Measurements from ENCODE around the gene CACYBP. TPM values are rescaled to one million over a fixed set of nuclear protein-coding genes. Genes with fewer than 3 reads are reported as not detected.

The CACYBP gene
- total and polyA plus RNA-seq, 2 of the 13 experiments (the other 11 are each of a cell fraction or from before 2014, with no cell fraction given) = 18.4 to 183 TPM

DNA sequence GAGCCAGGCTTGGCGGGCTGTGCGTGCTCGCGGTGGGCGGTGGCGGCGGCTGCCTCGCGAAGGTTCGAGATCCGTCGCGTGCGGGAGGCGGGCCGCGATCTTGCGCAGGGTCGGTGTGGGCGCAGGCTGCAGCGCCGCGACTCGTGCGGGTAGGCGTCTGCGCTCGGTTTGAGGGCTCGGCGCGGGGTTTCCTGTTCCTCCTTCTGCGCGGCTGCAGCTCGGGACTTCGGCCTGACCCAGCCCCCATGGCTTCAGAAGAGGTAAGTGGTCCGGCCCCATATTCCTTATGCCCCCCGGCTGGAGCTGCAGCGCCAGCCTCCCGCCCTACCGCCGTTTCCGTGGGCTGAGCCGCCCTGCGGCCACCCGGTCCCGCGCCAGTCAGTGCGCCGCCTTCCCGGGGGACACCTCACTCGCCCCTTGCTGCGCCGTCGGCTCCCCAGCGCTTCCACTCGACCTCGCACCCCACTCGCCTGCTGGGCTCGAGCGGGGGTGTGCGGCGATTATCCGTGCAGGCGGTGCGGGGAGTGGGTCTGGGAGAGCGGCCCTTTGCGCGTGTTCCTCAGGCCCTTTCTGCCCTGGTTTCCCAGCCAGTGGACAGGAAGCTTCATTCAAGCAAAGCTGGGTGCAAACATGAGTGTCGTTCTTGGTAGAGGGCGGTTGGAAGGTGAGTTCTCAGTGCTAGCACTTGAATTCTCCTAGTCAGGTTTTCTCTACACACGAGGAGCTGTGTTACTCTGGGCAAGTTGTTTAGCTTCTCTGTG lies at the start of gene CACYBP (continued):
- TF ChIP-seq ZNF788 (CRISPR knock-in tag; IDR thresholded peaks at IDR 0.05; ENCODE audit: borderline replicate concordance) = peak; percentile 92
- no peak for TF ChIP-seq SRSF9 (IDR thresholded peaks at IDR 0.05; ENCODE audit: borderline replicate concordance, insufficient read depth, low read depth, low read length, poor library complexity, severe bottlenecking)
- TF ChIP-seq PTBP1 (IDR thresholded peaks at IDR 0.05; ENCODE audit: low read depth, low read length, poor library complexity, severe bottlenecking) = no peak
- peak; percentile 97 for TF ChIP-seq ZNF251 (CRISPR knock-in tag; IDR thresholded peaks at IDR 0.05)
- TF ChIP-seq IKZF4 (CRISPR knock-in tag; IDR thresholded peaks at IDR 0.05; ENCODE audit: borderline replicate concordance, low read depth, not compliant biosample characterization) = peak; percentile 70
- 0 out of 2 replicates have a peak, but pooled peaks have one; percentile 5 for TF ChIP-seq RARA (CRISPR knock-in tag; IDR thresholded peaks at IDR 0.05)
- TF ChIP-seq CSRNP1 (CRISPR knock-in tag; IDR thresholded peaks at IDR 0.05) = peak; percentile 99
- peak; percentile 74; the same call in 1 of the 2 replicates for TF ChIP-seq ZSCAN9 (CRISPR knock-in tag; IDR thresholded peaks at IDR 0.05; ENCODE audit: borderline replicate concordance)
- TF ChIP-seq, protein P1, sequence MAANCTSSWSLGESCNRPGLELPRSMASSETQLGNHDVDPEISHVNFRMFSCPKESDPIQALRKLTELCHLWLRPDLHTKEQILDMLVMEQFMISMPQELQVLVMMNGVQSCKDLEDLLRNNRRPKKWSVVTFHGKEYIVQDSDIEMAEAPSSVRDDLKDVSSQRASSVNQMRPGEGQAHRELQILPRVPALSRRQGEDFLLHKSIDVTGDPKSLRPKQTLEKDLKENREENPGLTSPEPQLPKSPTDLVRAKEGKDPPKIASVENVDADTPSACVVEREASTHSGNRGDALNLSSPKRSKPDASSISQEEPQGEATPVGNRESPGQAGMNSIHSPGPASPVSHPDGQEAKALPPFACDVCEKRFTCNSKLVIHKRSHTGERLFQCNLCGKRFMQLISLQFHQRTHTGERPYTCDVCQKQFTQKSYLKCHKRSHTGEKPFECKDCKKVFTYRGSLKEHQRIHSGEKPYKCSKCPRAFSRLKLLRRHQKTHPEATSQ (CRISPR knock-in tag; IDR thresholded peaks at IDR 0.05; ENCODE audit: borderline replicate concordance) = peak; percentile 89
- TF ChIP-seq HMGXB4 (CRISPR knock-in tag; IDR thresholded peaks at IDR 0.05; ENCODE audit: borderline replicate concordance in 1 of 2, low read depth in 1 of 2) = peak in 1 of 2 experiments; percentile 51; a peak in 3 of 4 replicates
- TF ChIP-seq, protein P2, sequence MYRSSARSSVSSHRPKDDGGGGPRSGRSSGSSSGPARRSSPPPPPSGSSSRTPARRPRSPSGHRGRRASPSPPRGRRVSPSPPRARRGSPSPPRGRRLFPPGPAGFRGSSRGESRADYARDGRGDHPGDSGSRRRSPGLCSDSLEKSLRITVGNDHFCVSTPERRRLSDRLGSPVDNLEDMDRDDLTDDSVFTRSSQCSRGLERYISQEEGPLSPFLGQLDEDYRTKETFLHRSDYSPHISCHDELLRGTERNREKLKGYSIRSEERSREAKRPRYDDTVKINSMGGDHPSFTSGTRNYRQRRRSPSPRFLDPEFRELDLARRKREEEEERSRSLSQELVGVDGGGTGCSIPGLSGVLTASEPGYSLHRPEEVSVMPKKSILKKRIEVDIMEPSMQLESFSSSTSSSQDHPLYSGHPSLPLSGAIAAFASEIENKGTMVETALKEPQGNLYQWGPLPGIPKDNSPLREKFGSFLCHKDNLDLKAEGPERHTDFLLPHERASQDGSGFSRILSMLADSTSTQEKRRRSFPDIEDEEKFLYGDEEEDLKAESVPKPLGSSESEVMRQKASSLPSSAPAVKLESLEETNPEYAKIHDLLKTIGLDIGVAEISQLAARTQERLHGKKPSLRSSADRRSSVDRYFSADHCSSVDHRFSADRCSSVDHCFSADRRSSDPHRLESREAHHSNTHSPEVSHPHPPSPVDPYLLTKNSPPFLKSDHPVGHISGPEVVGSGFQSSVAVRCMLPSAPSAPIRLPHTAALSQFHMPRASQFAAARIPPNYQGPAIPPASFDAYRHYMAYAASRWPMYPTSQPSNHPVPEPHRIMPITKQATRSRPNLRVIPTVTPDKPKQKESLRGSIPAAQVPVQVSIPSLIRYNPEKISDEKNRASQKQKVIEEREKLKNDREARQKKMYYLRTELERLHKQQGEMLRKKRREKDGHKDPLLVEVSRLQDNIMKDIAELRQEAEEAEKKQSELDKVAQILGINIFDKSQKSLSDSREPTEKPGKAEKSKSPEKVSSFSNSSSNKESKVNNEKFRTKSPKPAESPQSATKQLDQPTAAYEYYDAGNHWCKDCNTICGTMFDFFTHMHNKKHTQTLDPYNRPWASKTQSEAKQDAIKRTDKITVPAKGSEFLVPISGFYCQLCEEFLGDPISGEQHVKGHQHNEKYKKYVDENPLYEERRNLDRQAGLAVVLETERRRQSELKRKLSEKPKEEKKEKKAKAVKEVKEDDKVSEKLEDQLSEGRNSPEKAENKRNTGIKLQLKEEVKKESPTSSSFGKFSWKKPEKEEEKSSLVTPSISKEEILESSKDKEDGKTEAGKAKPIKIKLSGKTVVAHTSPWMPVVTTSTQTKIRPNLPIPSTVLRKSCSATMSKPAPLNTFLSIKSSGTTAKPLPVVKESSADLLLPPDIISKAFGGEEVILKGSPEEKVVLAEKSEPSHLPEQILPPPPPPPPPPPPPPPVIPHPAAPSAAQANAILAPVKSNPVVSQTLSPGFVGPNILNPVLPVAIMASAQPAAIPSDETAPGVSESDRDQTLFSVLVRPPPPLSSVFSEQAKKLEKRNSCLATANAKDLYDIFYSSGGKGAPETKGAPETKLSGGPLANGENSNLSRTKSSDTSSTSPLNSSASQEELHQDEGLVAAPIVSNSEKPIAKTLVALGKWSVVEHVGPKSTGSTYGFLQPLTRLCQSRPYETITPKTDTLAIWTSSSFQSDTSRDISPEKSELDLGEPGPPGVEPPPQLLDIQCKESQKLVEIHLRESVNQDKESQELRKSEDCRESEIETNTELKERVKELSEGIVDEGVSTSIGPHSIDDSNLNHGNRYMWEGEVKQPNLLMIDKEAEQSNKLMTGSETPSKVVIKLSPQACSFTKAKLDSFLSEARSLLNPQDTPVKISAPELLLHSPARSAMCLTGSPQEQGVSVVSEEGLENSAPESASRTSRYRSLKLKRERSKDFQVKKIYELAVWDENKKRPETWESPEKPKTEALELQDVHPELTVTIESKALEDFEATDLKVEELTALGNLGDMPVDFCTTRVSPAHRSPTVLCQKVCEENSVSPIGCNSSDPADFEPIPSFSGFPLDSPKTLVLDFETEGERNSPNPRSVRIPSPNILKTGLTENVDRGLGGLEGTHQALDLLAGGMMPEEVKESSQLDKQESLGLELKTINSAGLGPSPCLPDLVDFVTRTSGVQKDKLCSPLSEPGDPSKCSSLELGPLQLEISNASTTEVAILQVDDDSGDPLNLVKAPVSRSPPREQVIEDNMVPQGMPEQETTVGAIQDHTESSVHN (CRISPR knock-in tag; IDR thresholded peaks at IDR 0.05) = peak; percentile 51; the same call in 1 of the 2 replicates
- no peak for TF ChIP-seq SP140L (CRISPR knock-in tag; IDR thresholded peaks at IDR 0.05; ENCODE audit: borderline replicate concordance)
- TF ChIP-seq ZNF619 (CRISPR knock-in tag; IDR thresholded peaks at IDR 0.05) = peak; percentile 89; the same call in 1 of the 2 replicates

Data from HepG2 (cell line).